ENCODE data around the gene HYAL1. TPM values are rescaled to one million over a fixed set of nuclear protein-coding genes. Genes with fewer than 3 reads are reported as not detected.
A peak's percentile ranks its signal among the peaks of the same experiment; 100 is the strongest.

The HYAL1 gene
- polyA plus RNA-seq, 2 of the 4 experiments (the other 2 are of a cell fraction): 0.62 to 1.1 TPM

DNA sequence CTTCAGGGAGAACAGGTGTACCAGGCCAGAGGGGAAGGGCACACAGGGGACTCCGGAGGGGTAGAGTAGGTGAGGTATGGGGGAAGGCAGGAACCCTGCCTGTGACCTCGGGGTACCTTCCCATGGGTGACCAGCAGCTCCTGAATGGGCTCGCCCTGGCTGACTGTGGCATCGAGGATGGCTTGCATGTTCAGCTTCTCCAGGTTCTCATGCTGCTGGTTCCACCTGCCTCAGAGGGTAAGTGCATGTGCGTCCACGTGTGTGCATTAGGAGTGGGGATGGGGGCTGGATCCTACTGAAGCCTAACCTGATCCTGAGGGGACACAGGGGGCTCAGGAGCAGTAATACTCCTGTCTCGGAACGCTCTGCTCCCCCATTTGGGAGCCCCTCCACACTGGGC is 41.6 kb upstream of the HYAL1 start:
- H3K9me3 ChIP-seq: no peaks in the 10 kb centered on the region
- peak overlapping the region; percentile 45 for H3K4me3 ChIP-seq
- peaks cover 12% of the 10 kb centered on the region; the same call in 1 of the 3 replicates for H3K4me1 ChIP-seq
- ATAC-seq (no peak), FAIRE-seq (no peak), DNase-seq (ENCODE audit: low read depth in 1 of 2, low spot score in 1 of 2) (no peak)
- H3K27ac ChIP-seq: peak overlapping the region in 1 of 2 experiments; percentile 77; a peak in 3 of 6 replicates
- POLR2A ChIA-PET: no interaction called here
- CTCF ChIA-PET: interaction anchor here (0.6 to 1.3 kb wide), 5 partner anchors 197 to 1109 kb away, joined by 3 to 4 read pairs (median 3); no protein-coding TSS in a partner anchor
- TF ChIP-seq EHMT2 (IDR thresholded peaks at IDR 0.05; ENCODE audit: low read depth): no peak
- TF ChIP-seq, protein P1, sequence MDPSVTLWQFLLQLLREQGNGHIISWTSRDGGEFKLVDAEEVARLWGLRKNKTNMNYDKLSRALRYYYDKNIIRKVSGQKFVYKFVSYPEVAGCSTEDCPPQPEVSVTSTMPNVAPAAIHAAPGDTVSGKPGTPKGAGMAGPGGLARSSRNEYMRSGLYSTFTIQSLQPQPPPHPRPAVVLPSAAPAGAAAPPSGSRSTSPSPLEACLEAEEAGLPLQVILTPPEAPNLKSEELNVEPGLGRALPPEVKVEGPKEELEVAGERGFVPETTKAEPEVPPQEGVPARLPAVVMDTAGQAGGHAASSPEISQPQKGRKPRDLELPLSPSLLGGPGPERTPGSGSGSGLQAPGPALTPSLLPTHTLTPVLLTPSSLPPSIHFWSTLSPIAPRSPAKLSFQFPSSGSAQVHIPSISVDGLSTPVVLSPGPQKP (IDR thresholded peaks at IDR 0.05; ENCODE audit: low read depth, low read length): no peak
- no peak for TF ChIP-seq BHLHE40 (IDR thresholded peaks at IDR 0.05; ENCODE audit: low read depth, low read length)
- TF ChIP-seq ZC3H11A (IDR thresholded peaks at IDR 0.05): no peak
- 77% methylated on average over 5 of the region's 8 CpGs for WGBS (ENCODE audit: missing lambda C conversion rate)
- H3K4me2 ChIP-seq: peak overlapping the region; percentile 96

DNA sequence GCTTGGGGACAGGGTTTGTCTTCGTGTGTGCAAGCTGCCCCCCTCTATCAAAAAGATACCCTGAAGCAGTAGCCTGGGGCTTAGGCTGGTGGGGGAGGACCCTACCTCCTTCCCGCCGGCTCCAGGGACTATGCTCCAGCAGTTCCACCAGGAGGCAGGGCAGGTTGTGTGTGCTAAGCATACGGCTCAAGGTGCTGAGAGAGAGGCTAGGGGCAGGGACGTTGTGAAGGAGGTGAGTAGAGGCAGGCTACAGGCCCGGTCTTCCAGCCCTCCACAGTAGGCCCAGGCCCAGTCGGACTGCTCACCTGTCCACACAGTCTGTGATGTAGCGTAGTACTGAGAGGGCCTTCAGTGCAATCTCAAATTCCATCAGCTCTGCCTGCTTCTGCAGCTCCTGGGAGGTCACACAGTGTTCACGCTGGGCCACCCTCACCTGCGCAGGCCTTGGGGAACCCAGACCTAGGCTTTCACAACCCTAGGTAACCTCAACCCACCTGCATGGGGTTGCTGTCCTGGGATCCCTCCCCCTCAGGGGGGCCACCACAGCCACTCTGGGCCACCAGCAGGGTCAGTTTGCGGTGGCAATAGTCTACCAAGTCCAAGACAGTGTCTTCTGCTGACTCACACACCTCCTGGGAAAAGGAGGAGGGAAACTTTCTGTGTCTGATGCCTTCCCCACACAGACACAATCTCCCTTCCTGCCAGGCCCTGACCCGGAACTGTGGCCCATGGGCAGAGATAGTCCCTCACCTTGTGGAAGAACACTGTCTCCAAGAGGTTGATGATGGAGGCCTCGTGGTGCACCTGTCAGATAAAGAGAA is 39.6 kb upstream of the HYAL1 start:
- WGBS (ENCODE audit: missing lambda C conversion rate): 72% methylated on average over 7 of the region's 13 CpGs
- peak; percentile 21 to 22; a peak in 2 of 6 replicates for ATAC-seq
- TF ChIP-seq HES2 (IDR thresholded peaks at IDR 0.05) (no peak), ZSCAN20 (CRISPR knock-in tag; IDR thresholded peaks at IDR 0.05) (no peak), JUNB (IDR thresholded peaks at IDR 0.05) (no peak), RARB (CRISPR knock-in tag; IDR thresholded peaks at IDR 0.05) (no peak), ZC3H11A (IDR thresholded peaks at IDR 0.05) (no peak), KDM5A (IDR thresholded peaks at IDR 0.05) (no peak), TFCP2L1 (CRISPR knock-in tag; IDR thresholded peaks at IDR 0.05) (no peak), EP300 (IDR thresholded peaks at IDR 0.05) (no peak), PHF8 (IDR thresholded peaks at IDR 0.05; ENCODE audit: borderline replicate concordance, low read depth) (no peak), CEBPB (IDR thresholded peaks at IDR 0.05) (no peak), ESRRA (IDR thresholded peaks at IDR 0.05; ENCODE audit: borderline replicate concordance, low read length) (no peak), RNF2 (IDR thresholded peaks at IDR 0.05; ENCODE audit: borderline replicate concordance, low read depth) (no peak), ZNF302 (CRISPR knock-in tag; IDR thresholded peaks at IDR 0.05) (no peak), CBX2 (IDR thresholded peaks at IDR 0.05; ENCODE audit: borderline replicate concordance, low read depth) (no peak), MYC (IDR thresholded peaks at IDR 0.05; ENCODE audit: borderline replicate concordance, low read length) (no peak), E2F6 (IDR thresholded peaks at IDR 0.05; ENCODE audit: borderline replicate concordance, low read depth) (no peak), RCOR1 (IDR thresholded peaks at IDR 0.05; ENCODE audit: low read depth, low read length) (no peak), POLR2A (IDR thresholded peaks at IDR 0.05; ENCODE audit: low read length) (no peak)
- ChIA-PET POLR2A (no interaction called here), CTCF (interaction anchor here (0.5 kb wide), 1 partner anchor 9 kb away, joined by 3 read pairs; no protein-coding TSS in a partner anchor)
- Histone ChIP-seq H3K4me3 (no peak overlapping the region), H3K4me2 (no peak overlapping the region), H3K9me3 (no peaks in the 10 kb centered on the region), H3K27ac (no peak overlapping the region), H3K4me1 (peaks cover 7% of the 10 kb centered on the region)
- FAIRE-seq: no peak
- no peak for DNase-seq (ENCODE audit: low read depth in 1 of 2, low spot score in 1 of 2)

GRCh38 chr3:50341996-50342650 is 38.7 kb upstream of the HYAL1 start:
- no peak for DNase-seq (ENCODE audit: low read depth in 1 of 2, low spot score in 1 of 2)
- POLR2A ChIA-PET: no interaction called here
- 91% methylated on average over 7 of the region's 13 CpGs for WGBS (ENCODE audit: missing lambda C conversion rate)
- Histone ChIP-seq H3K9me3 (no peaks in the 10 kb centered on the region), H3K27ac (no peak overlapping the region), H3K4me3 (no peak overlapping the region), H3K4me2 (no peak overlapping the region), H3K4me1 (peaks cover 11% of the 10 kb centered on the region)
- CTCF ChIA-PET: interaction anchor here (1.1 kb wide), 1 partner anchor 21 kb away, joined by 3 read pairs; no protein-coding TSS in a partner anchor
- ATAC-seq: no peak
- no peak for FAIRE-seq
- TF ChIP-seq RFX5 (IDR thresholded peaks at IDR 0.05): no peak
